Fibroblast of pulmonary artery (primary cell): ENCODE measurements around the gene TRIAP1.
"Not testable (repeated sequence)": the region's sequence is repeated elsewhere in the genome, so short reads cannot be mapped to it uniquely, and the experiment has no call there.

Experiments used
- DNase-seq: peaks from one replicate; pipeline ENCODE4 v3.0.0-alpha.2; 2010; ENCODE audit warnings: low read depth
- H3K4me3 ChIP-seq: replicated peaks from 2 replicates; pipeline ENCODE4 v1.5.1; 2011; ENCODE audit warnings: low read depth, mild to moderate bottlenecking, control low read depth, low read length, moderate library complexity
- CTCF ChIP-seq: IDR thresholded peaks from 2 replicates; pipeline ENCODE4 v1.5.1; 2011; ENCODE audit warnings: mild to moderate bottlenecking, control low read depth, low read length, inconsistent platforms; ENCODE audit errors: missing control alignments

TRIAP1 gene

GRCh38 chr12:120457133-120457532 is 10.9 kb upstream of the TRIAP1 start:
- peak; percentile 37 for TF ChIP-seq CTCF
- DNase-seq, result peak; percentile 20
- H3K4me3 ChIP-seq, result no peak overlapping the region

- DNase-seq, result no peak
- H3K4me3 ChIP-seq, result no peak overlapping the region
- TF ChIP-seq CTCF, result no peak
Observed at GRCh38 chr12:120455302-120455701, 9.1 kb upstream of the TRIAP1 start.

GRCh38 chr12:120453977-120454376 is 7.8 kb upstream of the TRIAP1 start:
- peak; percentile 74 for TF ChIP-seq CTCF
- DNase-seq, result peak; percentile 27

GRCh38 chr12:120453060-120453750 is 7.0 kb upstream of the TRIAP1 start:
- TF ChIP-seq CTCF, result no peak
- DNase-seq, result no peak
- no peak overlapping the region for H3K4me3 ChIP-seq

More at GRCh38 chr12:120453977-120454376, 7.8 kb upstream of the TRIAP1 start:
- no peak overlapping the region for H3K4me3 ChIP-seq

GRCh38 chr12:120452524-120452923 is 6.3 kb upstream of the TRIAP1 start:
- DNase-seq, result peak; percentile 43
- H3K4me3 ChIP-seq, result not testable (repeated sequence)

- H3K4me3 ChIP-seq, result no peak overlapping the region
- TF ChIP-seq CTCF, result no peak
- no peak for DNase-seq
Observed at GRCh38 chr12:120447992-120448391, 1.8 kb upstream of the TRIAP1 start.

- H3K4me3 ChIP-seq, result peak overlapping the region; percentile 85
- DNase-seq, result not testable (repeated sequence)
Observed at GRCh38 chr12:120446844-120447178, 627 bp upstream of the TRIAP1 start.

- H3K4me3 ChIP-seq, result no peak overlapping the region
- no peak for TF ChIP-seq CTCF
- DNase-seq, result no peak
Observed at GRCh38 chr12:120444676-120445075, 1.5 kb downstream of the TRIAP1 start.
